CD4-positive, alpha-beta T cell (primary cell): ENCODE data around the gene OLFML2B. TPM values are rescaled to one million over a fixed set of nuclear protein-coding genes. Genes with fewer than 3 reads are reported as not detected.

ENCODE experiments used
- ATAC-seq: fragments of 200-7000 bp; cut with Tn5 transposase; one replicate; pipeline ENCODE4 v1.10.0; 2022; ENCODE audit warnings: mild to moderate bottlenecking; ENCODE audit not compliant: poor library complexity
- CTCF ChIA-PET: fragments of 350-600 bp; sonication (Branson Sonifier 250); formaldehyde crosslinking; loops from one replicate; lab custom pipeline; 2021; ENCODE audit warnings: antibody characterized with exemption, inconsistent platforms; lab: Charles Lee
- POLR2A ChIA-PET: fragments of 350-600 bp; sonication (Branson Sonifier 250); formaldehyde crosslinking; loops from one replicate; lab custom pipeline; 2021; ENCODE audit warnings: antibody characterized with exemption, inconsistent platforms; lab: Charles Lee
- DNase-seq, 14 experiments: peaks; one replicate each; pipeline ENCODE4 v3.0.0-alpha.2; 2013 to 2020; ENCODE audit warnings: mixed read lengths in 2 of 14
- H3K27ac ChIP-seq, 2 donors: one replicate each; pipeline versions ENCODE4 v1.5.1 to v1.7.0; 2013; ENCODE audit warnings: low read length in 2 of 2, low read depth in 1 of 2, mild to moderate bottlenecking in 1 of 2
- H3K27me3 ChIP-seq, 2 experiments: 1 replicate in 1 of 2; 2 replicates in 1 of 2; pipeline versions ENCODE4 v1.6.1 to v1.7.0; 2013; ENCODE audit warnings: low read length in 2 of 2, control low read depth in 1 of 2, mild to moderate bottlenecking in 1 of 2, moderate library complexity in 1 of 2; ENCODE audit not compliant: insufficient read depth in 2 of 2, control insufficient read depth in 1 of 2
- H3K36me3 ChIP-seq: one replicate; pipeline ENCODE4 v1.6.1; 2013; ENCODE audit warnings: low read length, control low read depth; ENCODE audit not compliant: insufficient read depth
- H3K4me1 ChIP-seq: one replicate; pipeline ENCODE4 v1.6.1; 2013; ENCODE audit warnings: low read length, control low read depth; ENCODE audit not compliant: insufficient read depth
- H3K4me3 ChIP-seq: one replicate; pipeline ENCODE4 v1.5.1; 2013; ENCODE audit warnings: mild to moderate bottlenecking, low read length, moderate library complexity
- H3K9me3 ChIP-seq, 2 experiments: 1 replicate in 1 of 2; 2 replicates in 1 of 2; pipeline versions ENCODE4 v1.6.1 to v1.7.0; 2013; ENCODE audit warnings: low read length in 2 of 2, mild to moderate bottlenecking in 2 of 2, control low read depth in 1 of 2, moderate library complexity in 1 of 2; ENCODE audit not compliant: control insufficient read depth in 1 of 2, insufficient read depth in 1 of 2
- H3K27ac Mint-ChIP-seq: one replicate; pipeline ENCODE4 v1.8.0; 2020; ENCODE audit warnings: mixed read lengths
- H3K27me3 Mint-ChIP-seq: one replicate; pipeline ENCODE4 v1.8.0; 2021; ENCODE audit warnings: mixed read lengths
- H3K36me3 Mint-ChIP-seq: one replicate; pipeline ENCODE4 v1.8.0; 2021; ENCODE audit warnings: low read depth, mixed read lengths
- H3K4me1 Mint-ChIP-seq: one replicate; pipeline ENCODE4 v1.8.0; 2021; ENCODE audit warnings: low read depth, mixed read lengths
- H3K4me3 Mint-ChIP-seq: one replicate; pipeline ENCODE4 v1.8.0; 2020; ENCODE audit warnings: mild to moderate bottlenecking, mixed read lengths
- H3K9me3 Mint-ChIP-seq: one replicate; pipeline ENCODE4 v1.8.0; 2020; ENCODE audit warnings: mixed read lengths
- CTCF ChIP-seq: fragments of 200-600 bp; IDR thresholded peaks from one replicate; pipeline ENCODE4 v1.8.0; 2022; ENCODE audit warnings: antibody characterized with exemption, mild to moderate bottlenecking
- intact Hi-C, 2 experiments: fragments of 100-400 bp; cut with DNase I in 1 of 2; cut with micrococcal nuclease in 1 of 2; formaldehyde crosslinking; loops; one replicate each; pipeline versions ENCODE4 v1.15.1 to v1.9.0; 2023 to 2025; cut with DNase I, micrococcal nuclease
- total RNA-seq, 174 experiments: library from RNA in 2 of 174; stranded (reverse) in 2 of 174; gene quantifications; one replicate each; pipeline ENCODE4 v1.2.3 and lab custom pipeline; 2021 to 2026

Gene OLFML2B
- total RNA-seq, 2 experiments from 2014 or later = 0.08 TPM; not detected in 1

- Mint-ChIP-seq H3K27ac (no peak overlapping the region), H3K27me3 (no peaks in the 10 kb centered on the region), H3K4me3 (no peak overlapping the region), H3K36me3 (no peaks in the 10 kb centered on the region), H3K9me3 (no peaks in the 10 kb centered on the region), H3K4me1 (no peaks in the 10 kb centered on the region)
- no peak for TF ChIP-seq CTCF
- H3K4me1 ChIP-seq = no peaks in the 10 kb centered on the region
- ATAC-seq (no peak), DNase-seq (no peak)
- no peak overlapping the region for H3K27ac ChIP-seq
- H3K4me3 ChIP-seq = no peak overlapping the region
- H3K36me3 ChIP-seq = no peaks in the 10 kb centered on the region
- intact Hi-C loops = no loop called here
- H3K27me3 ChIP-seq = no peaks in the 10 kb centered on the region
- peaks cover under 1 to 5% of the 10 kb centered on the region in 2 experiments for H3K9me3 ChIP-seq
- ChIA-PET POLR2A (interaction anchor here (1.0 kb wide), 1 partner anchor 52 kb away, joined by 3 read pairs; no protein-coding TSS in a partner anchor), CTCF (no interaction called here)
These were observed 41.7 kb downstream of the OLFML2B start for GRCh38 chr1:161981735-161982506.

- Histone ChIP-seq H3K27ac (no peak overlapping the region), H3K27me3 (no peaks in the 10 kb centered on the region), H3K9me3 (no peaks in the 10 kb centered on the region), H3K36me3 (no peaks in the 10 kb centered on the region), H3K4me1 (no peaks in the 10 kb centered on the region), H3K4me3 (no peak overlapping the region)
- H3K4me1 Mint-ChIP-seq = no peaks in the 10 kb centered on the region
- no peak overlapping the region for H3K4me3 Mint-ChIP-seq
- H3K36me3 Mint-ChIP-seq = no peaks in the 10 kb centered on the region
- intact Hi-C loops = no loop called here
- ChIA-PET POLR2A (no interaction called here), CTCF (interaction anchor here (0.6 kb wide), 1 partner anchor 43 kb away, joined by 3 read pairs; the partner anchor contains the start of gene OLFML2B)
- ATAC-seq (no peak), DNase-seq (no peak)
- no peak for TF ChIP-seq CTCF
- no peaks in the 10 kb centered on the region for H3K9me3 Mint-ChIP-seq
- H3K27ac Mint-ChIP-seq = no peak overlapping the region
- no peaks in the 10 kb centered on the region for H3K27me3 Mint-ChIP-seq
These were observed 42.5 kb downstream of the OLFML2B start for GRCh38 chr1:161981126-161981525.

GRCh38 chr1:161978011-161978790 lies 45.5 kb downstream of the OLFML2B start:
- DNase-seq (no peak), ATAC-seq (no peak)
- Mint-ChIP-seq H3K36me3 (no peaks in the 10 kb centered on the region), H3K4me1 (no peaks in the 10 kb centered on the region), H3K4me3 (no peak overlapping the region), H3K9me3 (no peaks in the 10 kb centered on the region), H3K27ac (no peak overlapping the region), H3K27me3 (no peaks in the 10 kb centered on the region)
- no peak for TF ChIP-seq CTCF
- ChIA-PET CTCF (no interaction called here), POLR2A (interaction anchor here (1.5 kb wide), 1 partner anchor 17 kb away, joined by 3 read pairs; no protein-coding TSS in a partner anchor)
- Histone ChIP-seq H3K36me3 (no peaks in the 10 kb centered on the region), H3K4me1 (no peaks in the 10 kb centered on the region), H3K27ac (no peak overlapping the region), H3K27me3 (no peaks in the 10 kb centered on the region), H3K9me3 (no peaks in the 10 kb centered on the region), H3K4me3 (no peak overlapping the region)
- intact Hi-C loops = no loop called here
